Chondrocyte (in vitro differentiated cells): ENCODE measurements around the gene SLC6A12. TPM values are rescaled to one million over a fixed set of nuclear protein-coding genes. Genes with fewer than 3 reads are reported as not detected.

Experiments used
- DNase-seq: peaks from one replicate; pipeline ENCODE4 v3.0.0; 2021; ENCODE audit warnings: mixed read lengths, low spot score
- H3K27ac Mint-ChIP-seq: one replicate; pipeline ENCODE4 v1.8.0; 2021; ENCODE audit warnings: mild to moderate bottlenecking, moderate library complexity, mixed read lengths; ENCODE audit not compliant: unreplicated experiment
- H3K27me3 Mint-ChIP-seq: 2 replicates; pipeline ENCODE4 v1.8.0; 2021; ENCODE audit warnings: low read depth, mixed read lengths
- H3K36me3 Mint-ChIP-seq: 2 replicates; pipeline ENCODE4 v1.8.0; 2021; ENCODE audit warnings: low read depth, mixed read lengths
- H3K4me1 Mint-ChIP-seq: 2 replicates; pipeline ENCODE4 v1.8.0; 2021; ENCODE audit warnings: low read depth, mild to moderate bottlenecking, mixed read lengths
- H3K4me3 Mint-ChIP-seq: one replicate; pipeline ENCODE4 v1.8.0; 2021; ENCODE audit warnings: mild to moderate bottlenecking, moderate library complexity, mixed read lengths; ENCODE audit not compliant: unreplicated experiment
- H3K9me3 Mint-ChIP-seq: 2 replicates; pipeline ENCODE4 v1.8.0; 2021; ENCODE audit warnings: low read depth, mixed read lengths
- total RNA-seq: library from RNA; stranded (reverse); gene quantifications from 3 replicates; pipeline ENCODE4 v1.2.1, GENCODE V29; 2021
- TF ChIP-seq, protein P1 (sequence below): fragments of 200-600 bp; sonication (generic); IDR thresholded peaks from 2 replicates; pipeline ENCODE4 v1.5.0; 2021; ENCODE audit warnings: antibody characterized with exemption, mild to moderate bottlenecking, moderate library complexity

SLC6A12 gene
- total RNA-seq, 1 donor from 2014 or later, result 0.42 TPM

DNA sequence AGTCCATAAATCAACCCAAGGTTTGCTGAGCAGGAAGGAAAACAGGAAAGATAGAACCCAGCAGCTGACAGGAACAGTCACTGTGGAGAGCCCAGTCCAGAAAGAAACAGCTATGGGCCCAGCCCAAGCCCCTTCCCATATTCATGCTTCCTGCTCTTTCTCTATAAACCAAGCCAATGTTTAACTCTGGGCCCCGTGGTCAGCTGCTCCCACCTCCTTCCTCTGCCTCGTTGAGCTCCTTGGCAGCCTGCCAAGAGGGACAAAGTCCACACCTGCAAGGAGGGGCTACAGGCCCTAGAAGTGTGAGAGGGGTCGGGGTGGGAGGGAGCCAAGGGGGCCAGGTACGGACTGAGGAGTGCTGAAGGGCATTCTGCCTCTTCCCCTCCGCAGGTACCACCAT, 38.7 kb upstream of the SLC6A12 start:
- peaks cover 37% of the 10 kb centered on the region for H3K27me3 Mint-ChIP-seq

DNA sequence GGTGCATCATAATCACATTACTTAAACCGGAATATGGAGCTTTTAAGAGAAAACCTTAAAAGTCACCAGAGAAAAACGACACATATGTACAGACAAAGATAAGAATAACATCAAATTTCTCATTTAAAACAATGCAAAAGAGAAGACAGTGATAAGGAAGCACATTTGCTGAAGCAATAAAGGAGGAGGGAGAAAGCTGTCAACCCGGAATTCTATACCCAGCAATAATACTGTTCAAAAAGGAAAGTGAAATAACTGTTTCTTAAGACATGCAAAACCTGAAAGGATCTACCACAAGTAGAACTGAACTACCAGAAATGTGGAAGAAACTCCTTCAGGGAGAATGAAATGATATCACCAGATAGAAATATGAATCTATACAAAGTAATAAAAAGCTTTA, 33.3 kb upstream of the SLC6A12 start:
- Mint-ChIP-seq H3K4me1 (no peaks in the 10 kb centered on the region), H3K36me3 (peaks cover 4% of the 10 kb centered on the region), H3K4me3 (no peak overlapping the region), H3K27me3 (peaks cover 32% of the 10 kb centered on the region), H3K27ac (no peak overlapping the region), H3K9me3 (peaks cover 18% of the 10 kb centered on the region)
- no peak for DNase-seq
- TF ChIP-seq, protein P1, sequence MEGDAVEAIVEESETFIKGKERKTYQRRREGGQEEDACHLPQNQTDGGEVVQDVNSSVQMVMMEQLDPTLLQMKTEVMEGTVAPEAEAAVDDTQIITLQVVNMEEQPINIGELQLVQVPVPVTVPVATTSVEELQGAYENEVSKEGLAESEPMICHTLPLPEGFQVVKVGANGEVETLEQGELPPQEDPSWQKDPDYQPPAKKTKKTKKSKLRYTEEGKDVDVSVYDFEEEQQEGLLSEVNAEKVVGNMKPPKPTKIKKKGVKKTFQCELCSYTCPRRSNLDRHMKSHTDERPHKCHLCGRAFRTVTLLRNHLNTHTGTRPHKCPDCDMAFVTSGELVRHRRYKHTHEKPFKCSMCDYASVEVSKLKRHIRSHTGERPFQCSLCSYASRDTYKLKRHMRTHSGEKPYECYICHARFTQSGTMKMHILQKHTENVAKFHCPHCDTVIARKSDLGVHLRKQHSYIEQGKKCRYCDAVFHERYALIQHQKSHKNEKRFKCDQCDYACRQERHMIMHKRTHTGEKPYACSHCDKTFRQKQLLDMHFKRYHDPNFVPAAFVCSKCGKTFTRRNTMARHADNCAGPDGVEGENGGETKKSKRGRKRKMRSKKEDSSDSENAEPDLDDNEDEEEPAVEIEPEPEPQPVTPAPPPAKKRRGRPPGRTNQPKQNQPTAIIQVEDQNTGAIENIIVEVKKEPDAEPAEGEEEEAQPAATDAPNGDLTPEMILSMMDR, result no peak

More for the DNA sequence above, 38.7 kb upstream of the SLC6A12 start:
- TF ChIP-seq, protein P1, result no peak
- Mint-ChIP-seq H3K4me3 (no peak overlapping the region), H3K4me1 (no peaks in the 10 kb centered on the region), H3K36me3 (no peaks in the 10 kb centered on the region), H3K9me3 (peaks cover 6% of the 10 kb centered on the region), H3K27ac (no peak overlapping the region)
- DNase-seq, result no peak

DNA sequence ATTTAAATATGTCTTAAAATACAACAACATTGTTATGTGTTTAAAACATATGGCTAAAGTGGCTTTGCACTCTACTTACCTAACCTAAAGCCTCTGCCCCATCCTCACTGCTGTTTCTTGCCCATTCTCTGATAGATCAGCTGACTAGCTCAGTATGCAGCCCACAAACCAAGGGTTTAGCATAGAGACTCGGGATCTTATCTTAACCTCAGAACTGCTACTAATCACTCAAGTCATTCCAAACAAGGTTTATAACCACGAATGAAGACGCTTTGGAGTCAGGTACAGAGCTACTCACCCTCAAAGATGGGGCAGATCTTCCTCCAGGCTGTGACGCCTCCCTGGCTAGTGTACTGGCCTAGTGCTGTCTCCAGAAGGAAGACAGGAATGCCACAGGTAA, 29.4 kb upstream of the SLC6A12 start:
- Mint-ChIP-seq H3K27ac (no peak overlapping the region), H3K9me3 (peaks cover 18% of the 10 kb centered on the region), H3K27me3 (peaks cover 28% of the 10 kb centered on the region), H3K4me1 (no peaks in the 10 kb centered on the region), H3K4me3 (no peak overlapping the region), H3K36me3 (peaks cover 4% of the 10 kb centered on the region)
- TF ChIP-seq, protein P1, result no peak
- DNase-seq, result no peak

DNA sequence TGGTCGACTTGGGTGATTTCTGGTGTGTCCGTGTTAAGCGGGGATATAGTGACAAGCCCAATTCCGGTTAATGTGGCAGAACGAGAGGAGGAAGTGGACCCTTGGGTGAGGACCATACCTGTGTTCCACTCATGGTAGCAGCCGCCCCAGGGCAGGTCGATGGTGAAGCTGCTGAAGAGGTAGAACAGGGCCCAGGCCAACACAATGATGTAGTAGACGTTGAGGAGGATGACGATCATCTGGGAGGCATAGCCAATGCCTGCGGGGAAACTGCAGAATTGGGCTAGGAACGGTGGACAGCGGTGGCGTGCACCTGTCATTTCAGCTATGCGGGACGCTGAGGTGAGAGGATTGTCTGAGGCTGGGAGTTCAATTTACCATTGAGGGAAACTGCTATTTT, 28.5 kb upstream of the SLC6A12 start:
- no peaks in the 10 kb centered on the region for H3K4me1 Mint-ChIP-seq
- peaks cover 4% of the 10 kb centered on the region for H3K36me3 Mint-ChIP-seq
- peaks cover 12% of the 10 kb centered on the region for H3K9me3 Mint-ChIP-seq
- H3K27ac Mint-ChIP-seq, result no peak overlapping the region
- H3K4me3 Mint-ChIP-seq, result no peak overlapping the region
- TF ChIP-seq, protein P1, result no peak
- peaks cover 23% of the 10 kb centered on the region for H3K27me3 Mint-ChIP-seq
- no peak for DNase-seq

- Mint-ChIP-seq H3K4me3 (no peak overlapping the region), H3K27ac (no peak overlapping the region), H3K27me3 (peaks cover 23% of the 10 kb centered on the region), H3K36me3 (no peaks in the 10 kb centered on the region), H3K9me3 (peaks cover 6% of the 10 kb centered on the region), H3K4me1 (no peaks in the 10 kb centered on the region)
- TF ChIP-seq, protein P1, result no peak
- no peak for DNase-seq
These were observed 27.3 kb upstream of the SLC6A12 start for GRCh38 chr12:241266-241665.
